Measurements from ENCODE around the gene DNASE2B. TPM values are rescaled to one million over a fixed set of nuclear protein-coding genes. Genes with fewer than 3 reads are reported as not detected.

Gene DNASE2B
- polyA plus RNA-seq, 3 donors, result not detected

GRCh38 chr1:84374991-84375696 is 23.1 kb upstream of the DNASE2B start:
- no peak overlapping the region for H3K27ac Mint-ChIP-seq
- Histone ChIP-seq H3K9ac (ENCODE audit: insufficient read depth, low read length, poor library complexity, severe bottlenecking) (no peak overlapping the region), H3K4me3 (replicated peaks in 1 of 3; ENCODE audit: low read depth in 2 of 3, low read length in 3 of 3) (no peak overlapping the region), H2AFZ (ENCODE audit: insufficient read depth, low read depth, low read length, poor library complexity, severe bottlenecking) (no peak overlapping the region), H3K4me2 (replicated peaks; ENCODE audit: extremely low read depth, low read length, poor library complexity, severe bottlenecking) (no peak overlapping the region), H3K36me3 (replicated peaks in 1 of 2; ENCODE audit: control insufficient read depth in 1 of 2, insufficient read depth in 2 of 2, low read length in 2 of 2) (no peaks in the 10 kb centered on the region), H3K4me1 (ENCODE audit: control insufficient read depth in 1 of 2, insufficient read depth in 2 of 2, low read length in 2 of 2) (peaks cover 7 to 12% of the 10 kb centered on the region in 2 donors), H3K79me2 (ENCODE audit: insufficient read depth, low read length) (no peaks in the 10 kb centered on the region), H3K9me3 (replicated peaks in 1 of 2; ENCODE audit: control insufficient read depth in 1 of 2, insufficient read depth in 1 of 2, low read length in 2 of 2) (no peaks in the 10 kb centered on the region), H3K27me3 (ENCODE audit: control insufficient read depth in 2 of 2, insufficient read depth in 2 of 2, low read length in 2 of 2) (no peaks in the 10 kb centered on the region), H4K20me1 (ENCODE audit: insufficient read depth, low read length) (no peaks in the 10 kb centered on the region), H3K27ac (ENCODE audit: low read depth in 1 of 2, low read length in 2 of 2) (no peak overlapping the region)
- no peak for TF ChIP-seq CTCF (IDR thresholded peaks at IDR 0.05)
- H3K27me3 Mint-ChIP-seq (ENCODE audit: low read depth in 3 of 3), result peaks cover 0 to 2% (median 0%) of the 10 kb centered on the region in 3 donors
- H3K4me3 Mint-ChIP-seq, result no peak overlapping the region
- DNase-seq, result no peak
- peaks cover 0 to 4% (median 0%) of the 10 kb centered on the region in 7 donors for H3K9me3 Mint-ChIP-seq
- H3K4me1 Mint-ChIP-seq, result no peaks in the 10 kb centered on the region
- intact Hi-C loops (cut with micrococcal nuclease), result loop anchor here in 1 of 2 donors (5.0 kb wide), 1 partner anchor 47 kb away; no protein-coding TSS in a partner anchor
- 88% methylated on average over 1 of the region's 5 CpGs for WGBS (ENCODE audit: insufficient coverage)
- no peaks in the 10 kb centered on the region for H3K36me3 Mint-ChIP-seq

- no peak for DNase-seq
- Histone ChIP-seq H3K36me3 (replicated peaks in 1 of 2; ENCODE audit: control insufficient read depth in 1 of 2, insufficient read depth in 2 of 2, low read length in 2 of 2) (no peaks in the 10 kb centered on the region), H3K4me2 (replicated peaks; ENCODE audit: extremely low read depth, low read length, poor library complexity, severe bottlenecking) (no peak overlapping the region), H3K4me1 (ENCODE audit: control insufficient read depth in 1 of 2, insufficient read depth in 2 of 2, low read length in 2 of 2) (peaks cover 7 to 12% of the 10 kb centered on the region in 2 donors), H2AFZ (ENCODE audit: insufficient read depth, low read depth, low read length, poor library complexity, severe bottlenecking) (no peak overlapping the region), H3K9ac (ENCODE audit: insufficient read depth, low read length, poor library complexity, severe bottlenecking) (no peak overlapping the region), H4K20me1 (ENCODE audit: insufficient read depth, low read length) (no peaks in the 10 kb centered on the region), H3K9me3 (replicated peaks in 1 of 2; ENCODE audit: control insufficient read depth in 1 of 2, insufficient read depth in 1 of 2, low read length in 2 of 2) (no peaks in the 10 kb centered on the region), H3K79me2 (ENCODE audit: insufficient read depth, low read length) (no peaks in the 10 kb centered on the region), H3K4me3 (replicated peaks in 1 of 3; ENCODE audit: low read depth in 2 of 3, low read length in 3 of 3) (no peak overlapping the region), H3K27me3 (ENCODE audit: control insufficient read depth in 2 of 2, insufficient read depth in 2 of 2, low read length in 2 of 2) (no peaks in the 10 kb centered on the region), H3K27ac (ENCODE audit: low read depth in 1 of 2, low read length in 2 of 2) (no peak overlapping the region)
- no peak for TF ChIP-seq CTCF (IDR thresholded peaks at IDR 0.05)
- Mint-ChIP-seq H3K27ac (no peak overlapping the region), H3K4me3 (no peak overlapping the region), H3K36me3 (no peaks in the 10 kb centered on the region), H3K9me3 (peaks cover 0 to 4% (median 0%) of the 10 kb centered on the region in 7 donors), H3K27me3 (ENCODE audit: low read depth in 3 of 3) (peaks cover 0 to 2% (median 0%) of the 10 kb centered on the region in 3 donors), H3K4me1 (peaks cover 3% of the 10 kb centered on the region)
- intact Hi-C loops (cut with micrococcal nuclease), result loop anchor here in 1 of 2 donors (5.0 kb wide), 1 partner anchor 46 kb away; no protein-coding TSS in a partner anchor
- 97% methylated on average over 5 of the region's 7 CpGs for whole genome bisulfite sequencing (ENCODE audit: insufficient coverage)
These were observed 22.0 kb upstream of the DNASE2B start for GRCh38 chr1:84376000-84376910.
